Left forelimb (tissue), 1 donor: Measurements from ENCODE around the gene DCAF4.
"Not testable (repeated sequence)": the region's sequence is repeated elsewhere in the genome, so short reads cannot be mapped to it uniquely, and the experiment has no call there.

Experiments
- DNase-seq: peaks from one replicate; pipeline ENCODE4 v3.0.0-alpha.2; 2018; ENCODE audit warnings: low spot score

DCAF4 gene

DNA sequence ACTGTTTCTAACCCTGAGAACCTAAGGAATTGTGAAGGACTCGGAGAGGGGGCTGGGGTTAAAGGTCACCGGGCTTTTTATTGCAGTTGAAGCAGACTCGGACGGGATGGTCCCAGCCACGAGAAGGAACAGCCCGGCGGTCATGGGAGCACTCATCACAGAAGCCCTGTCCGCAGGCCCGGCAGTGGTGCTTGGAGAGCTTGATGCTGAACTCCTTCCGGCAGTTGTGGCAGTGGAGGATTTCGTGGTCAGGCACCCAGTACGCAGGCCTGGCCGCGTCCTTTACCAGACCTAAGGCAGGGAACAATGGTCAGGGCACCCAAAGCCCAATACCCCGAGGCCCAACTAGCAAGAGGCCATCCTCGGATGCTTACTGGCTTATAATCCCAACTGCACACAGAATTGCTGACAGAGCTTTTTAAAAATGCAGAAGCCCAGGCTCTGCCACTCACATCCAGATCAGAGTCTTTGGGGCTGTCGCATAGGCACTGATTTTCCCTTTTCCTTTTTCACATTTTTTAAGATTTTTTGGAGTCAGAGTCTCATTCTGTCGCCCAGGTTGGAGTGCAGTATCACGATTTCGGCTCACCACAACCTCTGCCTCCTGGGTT is 44.7 kb downstream of the DCAF4 start:
- DNase-seq: no peak

DNA sequence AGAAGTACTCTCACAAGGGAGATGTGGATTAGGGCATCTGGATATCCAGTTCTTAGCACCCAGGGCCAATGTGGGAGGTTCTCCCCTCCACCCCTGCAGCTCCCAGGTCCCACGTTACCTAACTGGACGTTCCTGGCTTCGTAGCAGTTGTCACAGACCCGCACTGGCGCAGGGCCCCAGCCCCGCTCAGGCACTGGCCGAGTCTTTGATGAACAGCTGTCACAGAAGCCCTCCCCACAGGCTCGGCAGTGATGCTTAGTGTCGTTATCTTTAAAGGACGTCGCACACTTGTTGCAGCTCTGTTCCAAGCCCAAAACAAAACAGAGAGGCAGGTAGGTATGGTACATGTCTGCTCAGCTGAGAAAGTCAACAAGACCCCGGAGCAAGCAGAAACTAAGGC is 48.4 kb downstream of the DCAF4 start:
- DNase-seq: no peak

DNA sequence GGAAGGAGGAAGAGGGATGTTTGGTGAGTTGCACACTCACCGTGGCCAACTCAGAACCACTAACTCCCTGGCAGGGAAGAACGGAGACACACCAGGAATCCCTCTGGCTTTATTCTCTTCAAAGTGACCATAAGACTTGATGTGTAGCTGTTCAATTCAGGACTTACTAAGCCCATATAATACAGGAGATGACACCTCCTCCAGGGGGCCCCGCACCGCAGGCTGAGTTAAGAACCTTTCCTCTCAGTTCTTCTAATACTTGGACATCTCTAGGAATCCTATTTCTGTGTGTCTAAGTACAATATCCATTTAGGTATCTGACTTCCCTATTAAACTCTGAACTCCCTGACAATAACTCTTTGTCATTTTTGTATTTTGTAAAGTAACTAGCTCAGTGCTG is 49.5 kb downstream of the DCAF4 start:
- no peak for DNase-seq

DNA sequence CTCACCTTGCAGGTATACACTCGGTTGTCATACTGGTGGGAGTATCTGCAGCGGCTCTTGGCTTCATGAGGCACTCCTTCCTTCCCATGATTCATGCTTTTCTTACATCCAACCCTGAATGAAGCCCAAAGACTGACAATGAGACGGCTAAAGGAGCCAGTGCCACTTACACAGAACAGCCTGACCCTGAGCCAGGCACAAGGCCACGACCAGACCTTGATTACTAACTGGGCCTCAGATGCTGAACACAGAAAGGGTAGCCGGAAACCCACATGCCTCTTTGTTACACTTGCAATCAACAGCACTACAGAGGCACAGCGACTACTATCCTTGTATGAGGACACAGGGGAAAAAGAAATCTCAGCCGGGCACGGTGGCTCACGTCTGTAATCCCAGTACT is 52.6 kb downstream of the DCAF4 start:
- no peak for DNase-seq

GRCh38 chr14:72980863-72981262 is 54.6 kb downstream of the DCAF4 start:
- DNase-seq: no peak

DNA sequence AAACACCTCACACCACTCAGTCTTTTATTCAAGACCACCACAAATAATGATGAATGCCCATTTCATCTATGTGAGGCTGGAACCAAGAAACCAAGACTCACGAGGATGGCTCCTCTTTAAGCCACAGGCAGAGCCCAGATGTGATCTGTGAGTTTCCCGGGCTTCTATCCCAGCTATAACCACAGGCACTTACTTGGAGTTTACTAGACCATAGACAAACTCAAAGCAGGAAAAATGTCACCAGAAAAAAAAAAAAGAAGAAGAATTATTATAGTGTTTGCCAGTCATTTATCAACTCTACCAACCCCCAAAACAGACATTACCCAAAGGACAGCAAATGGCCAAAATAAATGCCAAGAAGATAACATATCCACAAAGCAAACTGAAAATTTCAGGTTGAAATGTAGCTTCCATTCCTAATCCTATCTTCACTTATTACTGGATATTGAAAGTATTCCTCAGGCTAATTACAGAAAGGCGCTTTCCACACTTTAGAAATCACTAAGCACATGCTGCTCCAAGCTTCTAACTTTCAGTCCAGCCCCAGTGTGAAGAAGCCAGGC is 56.0 kb downstream of the DCAF4 start:
- no peak for DNase-seq

GRCh38 chr14:72986214-72986613 is 60.0 kb downstream of the DCAF4 start:
- no peak for DNase-seq

GRCh38 chr14:72986857-72987256 is 60.6 kb downstream of the DCAF4 start:
- no peak for DNase-seq

DNA sequence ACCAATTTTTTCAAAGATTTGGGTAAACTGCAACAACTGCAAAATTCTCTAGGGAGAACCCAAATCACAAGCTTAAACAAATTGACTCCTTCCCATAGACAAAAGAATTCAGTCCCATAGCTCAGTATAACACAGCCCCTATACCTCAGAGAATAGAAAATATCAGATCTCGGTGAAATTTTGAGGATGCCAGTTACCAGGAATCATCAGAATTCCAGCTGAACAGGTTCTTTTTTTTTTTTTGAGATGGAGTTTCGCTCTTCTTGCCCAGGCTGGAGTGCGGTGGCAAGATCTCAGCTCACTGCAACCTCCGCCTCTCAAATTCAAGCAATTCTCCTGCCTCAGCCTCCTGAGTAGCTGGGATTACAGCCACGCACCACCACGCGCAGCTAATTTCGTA is 63.9 kb downstream of the DCAF4 start:
- DNase-seq: no peak

- DNase-seq: no peak
Measured at GRCh38 chr14:72996916-72997315, 70.7 kb downstream of the DCAF4 start.

GRCh38 chr14:72998252-72998903 is 72.1 kb downstream of the DCAF4 start:
- no peak for DNase-seq

GRCh38 chr14:72999316-72999715 is 73.1 kb downstream of the DCAF4 start:
- DNase-seq: no peak

GRCh38 chr14:73000073-73000472 is 73.8 kb downstream of the DCAF4 start:
- DNase-seq: no peak

GRCh38 chr14:73003681-73004080 is 77.4 kb downstream of the DCAF4 start:
- DNase-seq: no peak

DNA sequence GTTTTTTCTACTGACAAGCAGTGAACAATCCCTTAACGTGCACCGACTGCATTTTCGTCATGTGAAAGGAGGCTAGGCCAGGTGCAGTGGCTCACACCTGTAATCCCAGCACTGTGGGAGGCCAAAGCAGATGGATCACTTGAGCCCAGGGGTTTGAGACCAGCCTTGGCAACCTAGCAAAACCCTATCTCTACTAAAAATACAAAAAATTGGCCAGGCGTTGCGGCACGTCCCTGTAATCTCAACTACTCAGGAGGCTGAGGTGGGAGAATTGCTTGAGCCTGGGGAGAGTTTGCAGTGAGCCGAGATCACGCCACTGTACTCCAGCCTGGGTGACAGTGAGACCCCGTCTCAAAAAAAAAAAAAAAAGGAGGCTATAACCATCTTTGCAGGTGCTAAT is 78.4 kb downstream of the DCAF4 start:
- DNase-seq: not testable (repeated sequence)

DNA sequence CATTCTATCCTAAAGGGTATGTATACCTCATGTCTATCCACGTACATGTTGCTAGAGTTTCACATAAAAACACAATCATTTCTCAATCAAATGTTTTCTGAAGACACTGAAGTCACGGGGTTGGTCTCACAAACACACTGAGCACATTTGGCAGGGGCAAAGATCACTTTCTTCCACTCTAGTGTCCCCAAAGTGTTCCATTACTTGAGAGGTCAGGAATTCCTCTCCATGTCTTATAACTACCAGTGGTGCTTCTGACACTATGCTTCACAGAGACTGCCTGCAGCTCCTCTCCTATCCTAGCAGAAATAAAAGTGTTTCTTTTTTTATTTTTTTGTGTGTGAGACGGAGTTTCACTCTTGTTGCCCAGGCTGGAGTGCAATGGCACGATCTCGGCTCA is 81.6 kb downstream of the DCAF4 start:
- DNase-seq: no peak

DNA sequence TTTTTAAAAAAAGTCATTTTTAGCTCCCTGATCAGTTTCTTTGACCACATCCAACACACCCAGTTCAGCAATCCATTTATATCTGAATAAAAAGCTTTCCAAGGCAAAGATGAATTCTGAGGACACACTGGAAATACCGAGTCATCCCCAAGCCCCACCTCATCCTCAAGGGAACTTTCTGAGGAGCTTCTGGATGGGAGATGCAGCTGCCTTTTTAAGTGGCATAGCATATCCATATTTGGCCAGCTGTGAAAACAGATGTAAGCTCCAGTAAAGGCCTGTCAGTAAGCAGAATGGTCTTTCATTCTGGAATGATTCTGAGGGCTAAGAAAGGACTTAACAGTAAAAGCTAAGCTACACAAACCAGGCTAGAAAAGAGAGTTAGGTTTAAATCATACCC is 82.2 kb downstream of the DCAF4 start:
- DNase-seq: no peak
